ENCODE measurements around the gene WNT10A. TPM values are rescaled to one million over a fixed set of nuclear protein-coding genes. Genes with fewer than 3 reads are reported as not detected.

Gene WNT10A
- total and polyA plus RNA-seq, 10 of the 15 experiments (the other 5 are each of a cell fraction or from before 2014, with no cell fraction given) = 0.61 to 45.0 (median 6.9) TPM

- TF ChIP-seq LARP7 (IDR thresholded peaks at IDR 0.05) = no peak
- TF ChIP-seq EZH2 (IDR thresholded peaks at IDR 0.05; ENCODE audit: borderline replicate concordance, control insufficient read depth, low read depth, low read length) = no peak
- TF ChIP-seq BACH1 (IDR thresholded peaks at IDR 0.05; ENCODE audit: borderline replicate concordance) = no peak
- no peak for TF ChIP-seq PRDM15 (CRISPR knock-in tag; IDR thresholded peaks at IDR 0.05)
- intact Hi-C loops (cut with micrococcal nuclease; ENCODE audit: unreplicated experiment) (no loop called here), in situ Hi-C loops (cut with MboI) (no loop called here)
- WGBS (ENCODE audit: insufficient coverage, insufficient replicate concordance, low lambda C conversion rate, missing lambda C conversion rate) = 100% methylated on average over 1 of the region's 1 CpG
- CTCF ChIA-PET = interaction anchor here (1.3 to 2.1 kb wide), 2 partner anchors 19 to 41 kb away, joined by 4 to 11 read pairs; no protein-coding TSS in a partner anchor
- no peak; the same call in 2 of the 3 replicates for ATAC-seq
- Histone ChIP-seq H3K27me3 (replicated peaks in 1 of 2; ENCODE audit: control insufficient read depth in 2 of 2, insufficient read depth in 2 of 2, low read length in 1 of 2) (peaks cover 22 to 40% of the 10 kb centered on the region in 2 experiments), H3K36me3 (ENCODE audit: control insufficient read depth in 2 of 2, insufficient read depth in 2 of 2, low read length in 1 of 2) (no peaks in the 10 kb centered on the region), H3K79me2 (ENCODE audit: control insufficient read depth, insufficient read depth, low read length) (no peaks in the 10 kb centered on the region), H3K27ac (ENCODE audit: control insufficient read depth, insufficient read depth) (no peak overlapping the region), H3K9me3 (replicated peaks; ENCODE audit: control insufficient read depth, insufficient read depth, low read length) (no peaks in the 10 kb centered on the region), H4K20me1 (ENCODE audit: control insufficient read depth, insufficient read depth) (no peaks in the 10 kb centered on the region), H2AFZ (ENCODE audit: control insufficient read depth, low read depth, low read length) (no peak overlapping the region), H3K4me3 (no peak overlapping the region), H3K4me2 (ENCODE audit: control insufficient read depth, insufficient read depth) (no peak overlapping the region), H3K4me1 (ENCODE audit: control insufficient read depth, insufficient read depth, low read length) (no peaks in the 10 kb centered on the region), H3K9ac (ENCODE audit: control insufficient read depth, insufficient read depth, low read length) (no peak overlapping the region)
- FAIRE-seq = no peak
- POLR2A ChIA-PET = no interaction called here
- no TSS peak for BruUV-seq (replicated peaks)
- RAD21 ChIA-PET (ENCODE audit: unreplicated experiment) = no interaction called here
- no peak for DNase-seq (ENCODE audit: low read depth, low spot score)
- SMC1A ChIA-PET (ENCODE audit: uncharacterized antibody, unreplicated experiment) = interaction anchor here (0.7 to 3.8 kb wide), 2 partner anchors 14 to 41 kb away, joined by 4 to 23 read pairs; no protein-coding TSS in a partner anchor
These were observed 23.8 kb upstream of the WNT10A start for GRCh38 chr2:218856896-218857243.

Data from GM12878 (cell line).